ENCODE data around the gene FOXD1.

- TF ChIP-seq, protein P1, sequence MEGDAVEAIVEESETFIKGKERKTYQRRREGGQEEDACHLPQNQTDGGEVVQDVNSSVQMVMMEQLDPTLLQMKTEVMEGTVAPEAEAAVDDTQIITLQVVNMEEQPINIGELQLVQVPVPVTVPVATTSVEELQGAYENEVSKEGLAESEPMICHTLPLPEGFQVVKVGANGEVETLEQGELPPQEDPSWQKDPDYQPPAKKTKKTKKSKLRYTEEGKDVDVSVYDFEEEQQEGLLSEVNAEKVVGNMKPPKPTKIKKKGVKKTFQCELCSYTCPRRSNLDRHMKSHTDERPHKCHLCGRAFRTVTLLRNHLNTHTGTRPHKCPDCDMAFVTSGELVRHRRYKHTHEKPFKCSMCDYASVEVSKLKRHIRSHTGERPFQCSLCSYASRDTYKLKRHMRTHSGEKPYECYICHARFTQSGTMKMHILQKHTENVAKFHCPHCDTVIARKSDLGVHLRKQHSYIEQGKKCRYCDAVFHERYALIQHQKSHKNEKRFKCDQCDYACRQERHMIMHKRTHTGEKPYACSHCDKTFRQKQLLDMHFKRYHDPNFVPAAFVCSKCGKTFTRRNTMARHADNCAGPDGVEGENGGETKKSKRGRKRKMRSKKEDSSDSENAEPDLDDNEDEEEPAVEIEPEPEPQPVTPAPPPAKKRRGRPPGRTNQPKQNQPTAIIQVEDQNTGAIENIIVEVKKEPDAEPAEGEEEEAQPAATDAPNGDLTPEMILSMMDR (IDR thresholded peaks at IDR 0.05) = no peak
- no peak for TF ChIP-seq POLR2A (IDR thresholded peaks at IDR 0.05)
These were observed 42.6 kb upstream of the FOXD1 start for GRCh38 chr5:73491155-73491554.

All from testis (tissue), 2 donors.